Caco-2 (cell line): ENCODE measurements around the gene DUSP18. TPM values are rescaled to one million over a fixed set of nuclear protein-coding genes. Genes with fewer than 3 reads are reported as not detected.
A peak's percentile ranks its signal among the peaks of the same experiment; 100 is the strongest.

Source experiments
- BruUV-seq: library from RNA; stranded (reverse); fragments of 400-500 nt; replicated peaks from 2 replicates; lab custom pipeline; 2021; lab: Mats Ljungman, UMichigan
- CTCF ChIA-PET: fragments of 300-600 bp; sonication (Branson Sonifier 250); formaldehyde crosslinking; loops from one replicate; lab custom pipeline; 2022; ENCODE audit warnings: antibody characterized with exemption; lab: Charles Lee
- POLR2A ChIA-PET: fragments of 300-600 bp; sonication (Branson Sonifier 250); formaldehyde crosslinking; loops from one replicate; lab custom pipeline; 2022; ENCODE audit warnings: antibody characterized with exemption; lab: Charles Lee
- DNase-seq, 2 experiments: peaks; one replicate each; pipeline versions ENCODE4 v3.0.0 to v3.0.0-alpha.2; 2020 to 2022
- H3K27me3 ChIP-seq: replicated peaks from 2 replicates; pipeline ENCODE4 v1.6.0; 2011; ENCODE audit warnings: low read length; ENCODE audit not compliant: control insufficient read depth, insufficient read depth
- H3K36me3 ChIP-seq: 2 replicates; pipeline ENCODE4 v1.5.1; 2011; ENCODE audit warnings: low read length; ENCODE audit not compliant: control insufficient read depth, insufficient read depth
- H3K4me1 ChIP-seq: fragments of 250-450 bp; sonication (Bioruptor Pico); 2 replicates; pipeline ENCODE4 v1.5.1; 2020; ENCODE audit warnings: mild to moderate bottlenecking
- H3K4me3 ChIP-seq: 2 replicates; pipeline ENCODE4 v1.5.1; 2011; ENCODE audit warnings: low read depth, mild to moderate bottlenecking, control low read depth, low read length
- H3K9me3 ChIP-seq: fragments of 250-450 bp; sonication (Bioruptor Pico); 2 replicates; pipeline ENCODE4 v1.5.1; 2020; ENCODE audit warnings: mild to moderate bottlenecking, moderate library complexity
- H3K27ac Mint-ChIP-seq: one replicate; pipeline ENCODE4 v1.8.0; 2022; ENCODE audit warnings: mixed read lengths; ENCODE audit not compliant: unreplicated experiment
- H3K27me3 Mint-ChIP-seq: one replicate; pipeline ENCODE4 v1.8.0; 2022; ENCODE audit warnings: mixed read lengths; ENCODE audit not compliant: insufficient read depth, unreplicated experiment
- H3K36me3 Mint-ChIP-seq: one replicate; pipeline ENCODE4 v1.8.0; 2022; ENCODE audit warnings: mild to moderate bottlenecking, mixed read lengths; ENCODE audit not compliant: insufficient read depth, unreplicated experiment
- H3K4me1 Mint-ChIP-seq: one replicate; pipeline ENCODE4 v1.8.0; 2022; ENCODE audit warnings: low read depth, mixed read lengths; ENCODE audit not compliant: unreplicated experiment
- H3K4me3 Mint-ChIP-seq: one replicate; pipeline ENCODE4 v1.8.0; 2022; ENCODE audit warnings: mild to moderate bottlenecking, moderate library complexity, mixed read lengths; ENCODE audit not compliant: unreplicated experiment
- H3K9me3 Mint-ChIP-seq: one replicate; pipeline ENCODE4 v1.8.0; 2022; ENCODE audit warnings: mixed read lengths; ENCODE audit not compliant: unreplicated experiment
- intact Hi-C: fragments of 100-400 bp; cut with micrococcal nuclease; formaldehyde crosslinking; loops from one replicate; pipeline ENCODE4 v1.10.0; 2022; ENCODE audit not compliant: unreplicated experiment
- total RNA-seq: library from RNA; stranded (reverse); gene quantifications from 2 replicates; pipeline ENCODE4 v1.2.3, GENCODE V29; 2022
- TF ChIP-seq, protein P1 (sequence below), 2 experiments: fragments of 200-600 bp in 1 of 2; IDR thresholded peaks; 1 replicate in 1 of 2; 2 replicates in 1 of 2; pipeline versions ENCODE4 v1.5.1 to v1.8.0; 2011 to 2022; ENCODE audit warnings: antibody characterized with exemption in 1 of 2, control low read depth in 1 of 2, inconsistent platforms in 1 of 2, low read depth in 1 of 2, low read length in 1 of 2, mild to moderate bottlenecking in 1 of 2, moderate library complexity in 1 of 2; ENCODE audit not compliant: insufficient read depth in 1 of 2, severe bottlenecking in 1 of 2, unreplicated experiment in 1 of 2

DUSP18 gene
- total RNA-seq, 1 experiment from 2014 or later, result 6.0 TPM

DNA sequence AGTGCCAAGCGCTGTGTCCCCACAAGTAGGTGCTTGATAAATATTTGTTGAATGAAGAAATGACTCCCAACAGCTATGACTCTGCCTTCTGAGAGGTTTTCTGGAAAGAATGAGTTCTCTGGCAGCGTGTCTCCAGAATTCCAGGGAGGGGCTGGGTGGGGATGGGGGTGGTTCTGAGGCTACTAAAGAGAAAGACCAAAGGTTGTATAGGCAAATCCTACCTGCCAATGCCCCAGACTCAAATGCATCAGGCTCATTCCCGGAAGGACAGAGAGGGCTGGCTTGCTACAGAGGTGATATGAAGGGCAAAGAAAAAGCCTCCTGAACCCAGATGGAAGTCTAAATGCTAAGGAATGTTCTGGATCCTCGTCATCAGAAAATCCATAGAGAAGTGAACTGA, 1.9 kb downstream of the DUSP18 start:
- no peaks in the 10 kb centered on the region; the same call in 1 of the 2 replicates for H3K36me3 ChIP-seq
- no TSS peak for BruUV-seq
- no peaks in the 10 kb centered on the region for H3K9me3 ChIP-seq
- no peaks in the 10 kb centered on the region for H3K9me3 Mint-ChIP-seq
- H3K4me3 ChIP-seq, result no peak overlapping the region
- peak overlapping the region; percentile 86 for H3K27ac Mint-ChIP-seq
- TF ChIP-seq, protein P1, sequence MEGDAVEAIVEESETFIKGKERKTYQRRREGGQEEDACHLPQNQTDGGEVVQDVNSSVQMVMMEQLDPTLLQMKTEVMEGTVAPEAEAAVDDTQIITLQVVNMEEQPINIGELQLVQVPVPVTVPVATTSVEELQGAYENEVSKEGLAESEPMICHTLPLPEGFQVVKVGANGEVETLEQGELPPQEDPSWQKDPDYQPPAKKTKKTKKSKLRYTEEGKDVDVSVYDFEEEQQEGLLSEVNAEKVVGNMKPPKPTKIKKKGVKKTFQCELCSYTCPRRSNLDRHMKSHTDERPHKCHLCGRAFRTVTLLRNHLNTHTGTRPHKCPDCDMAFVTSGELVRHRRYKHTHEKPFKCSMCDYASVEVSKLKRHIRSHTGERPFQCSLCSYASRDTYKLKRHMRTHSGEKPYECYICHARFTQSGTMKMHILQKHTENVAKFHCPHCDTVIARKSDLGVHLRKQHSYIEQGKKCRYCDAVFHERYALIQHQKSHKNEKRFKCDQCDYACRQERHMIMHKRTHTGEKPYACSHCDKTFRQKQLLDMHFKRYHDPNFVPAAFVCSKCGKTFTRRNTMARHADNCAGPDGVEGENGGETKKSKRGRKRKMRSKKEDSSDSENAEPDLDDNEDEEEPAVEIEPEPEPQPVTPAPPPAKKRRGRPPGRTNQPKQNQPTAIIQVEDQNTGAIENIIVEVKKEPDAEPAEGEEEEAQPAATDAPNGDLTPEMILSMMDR (IDR thresholded peaks at IDR 0.05; ENCODE audit: insufficient read depth in 1 of 2, low read depth in 1 of 2, low read length in 1 of 2, severe bottlenecking in 1 of 2, unreplicated experiment in 1 of 2), result no peak
- DNase-seq, result no peak
- CTCF ChIA-PET, result interaction anchor here (0.6 to 0.9 kb wide), 3 partner anchors 89 to 607 kb away, joined by 3 to 5 read pairs (median 5); no protein-coding TSS in a partner anchor
- no peaks in the 10 kb centered on the region for H3K27me3 Mint-ChIP-seq
- H3K4me3 Mint-ChIP-seq, result peak overlapping the region; percentile 94
- no peaks in the 10 kb centered on the region; the same call in 1 of the 2 replicates for H3K27me3 ChIP-seq
- H3K4me1 ChIP-seq, result peaks cover 4% of the 10 kb centered on the region; the same call in 1 of the 2 replicates
- H3K4me1 Mint-ChIP-seq, result peaks cover 17% of the 10 kb centered on the region
- peaks cover 4% of the 10 kb centered on the region for H3K36me3 Mint-ChIP-seq
- POLR2A ChIA-PET, result interaction anchor here (0.6 kb wide), 1 partner anchor 47 kb away, joined by 3 read pairs; no protein-coding TSS in a partner anchor
- intact Hi-C loops, result no loop called here

GRCh38 chr22:30665266-30665665, 2.4 kb downstream of the DUSP18 start:
- no peak for DNase-seq
- Histone ChIP-seq H3K36me3 (no peaks in the 10 kb centered on the region; the same call in 1 of the 2 replicates), H3K27me3 (no peaks in the 10 kb centered on the region; the same call in 1 of the 2 replicates), H3K9me3 (no peaks in the 10 kb centered on the region), H3K4me1 (peaks cover 4% of the 10 kb centered on the region; the same call in 1 of the 2 replicates), H3K4me3 (no peak overlapping the region)
- intact Hi-C loops, result no loop called here
- Mint-ChIP-seq H3K27me3 (no peaks in the 10 kb centered on the region), H3K9me3 (no peaks in the 10 kb centered on the region), H3K4me1 (peaks cover 17% of the 10 kb centered on the region), H3K36me3 (peaks cover 4% of the 10 kb centered on the region), H3K4me3 (peak overlapping the region; percentile 94), H3K27ac (no peak overlapping the region)
- no TSS peak for BruUV-seq
- ChIA-PET CTCF (interaction anchor here (0.6 to 0.9 kb wide), 3 partner anchors 90 to 607 kb away, joined by 3 to 5 read pairs (median 5); no protein-coding TSS in a partner anchor), POLR2A (interaction anchor here (0.6 kb wide), 1 partner anchor 46 kb away, joined by 3 read pairs; no protein-coding TSS in a partner anchor)
- TF ChIP-seq, protein P1 (IDR thresholded peaks at IDR 0.05; ENCODE audit: insufficient read depth in 1 of 2, low read depth in 1 of 2, low read length in 1 of 2, severe bottlenecking in 1 of 2, unreplicated experiment in 1 of 2), result no peak

GRCh38 chr22:30664798-30665197, 2.9 kb downstream of the DUSP18 start:
- Mint-ChIP-seq H3K9me3 (no peaks in the 10 kb centered on the region), H3K4me3 (no peak overlapping the region), H3K36me3 (peaks cover 4% of the 10 kb centered on the region), H3K27ac (no peak overlapping the region), H3K4me1 (peaks cover 17% of the 10 kb centered on the region), H3K27me3 (no peaks in the 10 kb centered on the region)
- H3K4me1 ChIP-seq, result peaks cover 4% of the 10 kb centered on the region; the same call in 1 of the 2 replicates
- H3K36me3 ChIP-seq, result no peaks in the 10 kb centered on the region; the same call in 1 of the 2 replicates
- ChIA-PET POLR2A (no interaction called here), CTCF (no interaction called here)
- DNase-seq, result no peak
- no peaks in the 10 kb centered on the region; the same call in 1 of the 2 replicates for H3K27me3 ChIP-seq
- no peaks in the 10 kb centered on the region for H3K9me3 ChIP-seq
- H3K4me3 ChIP-seq, result no peak overlapping the region
- intact Hi-C loops, result no loop called here
- BruUV-seq, result no TSS peak
- TF ChIP-seq, protein P1 (IDR thresholded peaks at IDR 0.05; ENCODE audit: insufficient read depth in 1 of 2, low read depth in 1 of 2, low read length in 1 of 2, severe bottlenecking in 1 of 2, unreplicated experiment in 1 of 2), result no peak
